Stimulated activated CD4-positive, alpha-beta T cell treated with anti-CD3 and anti-CD28 coated beads, TNF-alpha, amount 100 ng/mL, for 1 hour (primary cell): ENCODE data around the gene SPRR3.
"Not testable (repeated sequence)": the region's sequence is repeated elsewhere in the genome, so short reads cannot be mapped to it uniquely, and the experiment has no call there.

Source experiments
- DNase-seq, 3 donors: peaks; one replicate each; pipeline ENCODE4 v3.0.0-alpha.2; 2020; ENCODE audit warnings: low read depth in 3 of 3, low spot score in 1 of 3

The SPRR3 gene

DNA sequence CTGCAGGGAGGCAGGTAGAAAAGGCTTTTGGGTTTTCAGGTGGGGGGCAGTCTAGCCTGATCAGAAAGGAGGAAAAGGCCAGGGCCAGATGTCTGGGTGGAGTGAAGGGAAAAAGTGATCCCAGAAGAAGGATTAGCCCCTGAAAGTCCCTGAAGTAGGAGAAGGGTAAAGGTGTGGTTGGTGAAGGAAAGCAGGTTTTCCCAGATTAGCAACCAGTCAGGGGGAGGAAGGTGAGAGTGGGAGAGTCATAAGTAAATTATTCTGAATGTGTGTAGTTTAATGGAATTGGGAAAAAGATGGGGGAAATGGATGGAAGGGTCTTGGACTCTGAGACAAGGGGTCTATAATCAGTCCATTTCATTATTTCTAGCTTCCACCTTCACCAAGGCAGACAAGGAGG lies 18.3 kb upstream of the SPRR3 start:
- DNase-seq = no peak

DNA sequence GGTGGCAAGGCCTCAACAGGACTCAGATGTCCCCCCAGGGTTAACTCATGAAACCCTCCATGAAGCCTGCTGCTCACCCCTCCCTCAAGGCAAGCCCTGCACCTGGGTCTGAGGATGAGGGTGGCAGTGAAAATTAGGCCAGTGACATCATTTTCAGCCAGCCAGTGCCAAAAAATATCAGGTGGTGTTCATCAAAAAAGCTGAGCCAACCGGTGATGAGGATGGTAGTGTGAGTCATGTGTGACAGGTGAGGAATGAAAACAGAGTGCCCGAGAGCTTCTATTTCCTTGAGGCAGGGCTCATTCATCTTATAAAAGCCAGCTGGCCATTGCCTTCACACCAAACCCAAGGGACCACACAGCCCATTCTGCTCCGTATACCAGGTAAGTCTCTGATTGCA lies 17.8 kb upstream of the SPRR3 start, which contains the start of gene SPRR1A:
TSS of gene SPRR1A (plus strand) at position 339 of the 400 bp plus-strand sequence. CDS start 1,150 bp downstream, outside the sequence.
- no peak for DNase-seq

DNA sequence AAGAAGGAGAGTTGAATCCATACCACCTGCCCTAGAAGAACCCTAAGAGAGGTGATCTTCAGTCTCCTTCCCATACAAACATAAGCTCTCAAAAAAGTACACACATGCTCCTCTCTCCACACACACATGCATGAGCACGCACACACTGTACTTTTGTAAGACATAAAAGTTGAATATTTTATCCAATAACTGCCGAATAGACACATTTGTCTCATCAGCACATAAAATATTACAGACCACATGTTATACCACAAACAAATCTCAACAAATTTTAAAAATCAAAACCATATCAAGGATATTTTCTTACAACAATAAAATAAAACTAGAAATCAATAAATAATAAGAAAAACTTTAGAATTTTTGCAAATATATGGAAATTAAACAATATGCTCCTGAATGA lies 15.0 kb upstream of the SPRR3 start:
- no peak for DNase-seq

DNA sequence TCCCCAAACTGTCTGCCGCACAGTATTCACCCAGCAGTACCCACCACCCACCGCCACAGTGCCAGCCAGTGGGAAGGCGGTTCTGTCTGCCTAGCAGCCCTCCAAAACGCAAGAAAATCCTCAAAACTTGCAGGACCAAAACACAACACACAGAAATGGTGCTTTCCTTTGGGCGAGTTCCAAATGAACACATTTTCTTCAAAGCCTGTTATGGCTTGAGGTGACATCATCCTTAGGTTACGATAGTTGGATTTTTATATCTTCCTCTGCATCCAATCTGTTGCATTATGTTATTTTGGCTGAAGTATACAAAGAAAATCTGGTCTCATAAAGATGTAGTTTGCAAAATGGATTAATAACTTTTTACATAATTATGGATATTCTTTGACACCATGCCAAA lies 8.4 kb upstream of the SPRR3 start:
- no peak for DNase-seq

DNA sequence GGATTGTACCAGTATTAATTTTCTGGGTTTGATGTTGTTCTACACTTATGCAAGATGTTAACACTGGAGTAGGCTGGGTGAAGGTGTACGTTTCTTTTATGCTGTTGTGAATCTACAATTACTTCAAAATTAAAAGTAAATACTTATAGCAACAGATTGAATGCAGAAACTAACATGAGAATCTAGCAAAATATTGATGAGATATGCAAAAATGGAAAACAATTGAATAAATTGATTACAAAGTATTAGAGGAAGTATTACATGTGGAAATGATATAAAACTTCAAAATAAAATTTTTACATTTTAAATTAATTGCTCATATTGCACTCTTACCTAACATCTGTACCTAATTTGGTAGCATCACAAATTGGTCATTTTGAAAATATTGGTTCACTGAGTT lies 5.7 kb upstream of the SPRR3 start:
- no peak for DNase-seq

DNA sequence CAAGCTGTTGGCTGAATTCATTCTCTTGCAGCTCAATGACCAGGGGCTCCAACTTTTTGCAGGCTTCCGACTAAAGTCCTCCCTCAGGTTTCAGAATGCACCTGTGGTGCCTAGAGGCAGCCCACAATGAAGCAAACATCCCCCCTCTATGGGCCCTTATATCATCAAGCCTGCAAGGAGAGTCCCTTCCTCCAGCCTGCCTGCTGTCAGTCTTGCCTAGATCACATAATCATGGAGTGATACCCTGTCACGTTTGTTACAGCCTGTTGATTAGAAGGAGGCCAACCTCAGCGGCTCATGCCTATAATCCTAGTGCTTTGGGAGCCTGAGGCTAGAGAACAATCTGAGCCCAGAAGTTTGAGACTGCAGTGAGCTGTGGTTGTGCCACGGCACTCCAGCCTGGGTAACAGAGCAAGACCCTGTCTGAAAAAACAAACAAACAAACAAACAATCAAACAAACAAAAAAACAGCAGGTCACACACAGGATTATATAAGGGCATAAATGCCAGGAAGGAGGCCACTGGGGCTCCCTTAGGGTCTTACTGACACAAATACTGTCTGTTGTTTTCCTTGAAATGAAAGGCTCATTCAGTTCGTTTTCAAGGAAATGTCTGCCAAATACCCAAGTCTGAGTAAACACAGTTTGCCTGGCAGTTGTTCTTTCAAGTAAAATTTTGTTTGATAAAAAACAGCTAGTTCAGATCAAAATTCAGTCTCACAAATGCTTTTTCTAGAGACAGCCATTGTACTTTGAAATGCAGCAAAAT lies 4.7 kb upstream of the SPRR3 start:
- no peak for DNase-seq

DNA sequence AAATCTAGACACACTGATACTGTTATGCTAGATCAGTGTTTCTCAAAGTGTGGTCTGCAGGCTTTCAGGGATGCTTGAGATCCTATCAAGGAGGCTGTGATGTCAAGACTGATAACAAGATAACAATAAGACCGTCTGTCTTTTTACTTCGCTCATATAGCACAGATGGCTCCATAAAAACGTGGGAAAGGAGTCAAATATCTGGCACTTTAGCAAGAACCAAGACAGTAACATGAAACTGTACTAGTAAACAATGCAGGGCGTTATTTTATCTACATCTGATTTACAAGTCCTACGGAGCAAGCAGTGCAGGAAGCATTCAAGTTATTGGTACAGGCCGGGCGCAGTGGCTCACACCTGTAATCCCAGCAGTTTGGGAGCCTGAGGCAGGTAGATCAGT lies 3.6 kb upstream of the SPRR3 start:
- no peak for DNase-seq

DNA sequence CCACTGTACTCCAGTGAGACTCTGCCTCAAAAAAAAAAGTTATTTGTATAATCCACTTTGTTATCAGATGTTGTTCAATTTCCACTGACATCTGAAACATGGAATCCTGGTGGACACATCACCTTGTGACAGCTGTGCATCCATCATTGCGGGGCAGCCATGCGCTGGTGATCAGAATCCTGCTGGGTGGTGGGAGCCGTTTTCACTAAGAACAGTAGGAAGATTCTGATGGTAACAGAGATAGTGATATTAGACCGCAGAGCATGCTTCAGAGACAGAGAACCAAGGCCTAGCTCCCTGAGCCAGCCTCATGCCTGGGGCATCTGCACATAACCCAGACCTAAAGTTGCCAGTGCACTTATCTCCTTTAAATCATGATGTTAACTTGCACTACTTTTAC lies 3.1 kb upstream of the SPRR3 start:
- DNase-seq = no peak

DNA sequence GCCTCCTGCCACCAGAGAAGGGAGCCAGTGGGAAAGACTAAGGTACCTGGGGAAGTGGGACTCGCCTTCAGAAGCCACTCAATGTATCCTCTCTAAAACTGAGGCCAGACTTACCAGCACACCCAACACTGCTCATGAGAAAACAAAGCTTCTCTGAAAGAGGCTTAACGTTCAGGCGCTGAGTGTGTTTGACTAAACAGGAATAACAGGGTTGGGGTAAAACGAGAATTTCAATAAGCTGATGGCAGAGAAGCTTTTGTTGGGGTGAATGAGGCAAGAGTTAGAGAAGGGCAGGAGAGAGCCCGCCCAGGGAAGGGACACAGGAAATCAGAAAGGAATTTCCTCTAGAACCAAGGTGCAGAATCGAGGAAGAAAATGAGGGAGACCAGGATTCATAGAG lies 1.7 kb upstream of the SPRR3 start:
- no peak for DNase-seq

DNA sequence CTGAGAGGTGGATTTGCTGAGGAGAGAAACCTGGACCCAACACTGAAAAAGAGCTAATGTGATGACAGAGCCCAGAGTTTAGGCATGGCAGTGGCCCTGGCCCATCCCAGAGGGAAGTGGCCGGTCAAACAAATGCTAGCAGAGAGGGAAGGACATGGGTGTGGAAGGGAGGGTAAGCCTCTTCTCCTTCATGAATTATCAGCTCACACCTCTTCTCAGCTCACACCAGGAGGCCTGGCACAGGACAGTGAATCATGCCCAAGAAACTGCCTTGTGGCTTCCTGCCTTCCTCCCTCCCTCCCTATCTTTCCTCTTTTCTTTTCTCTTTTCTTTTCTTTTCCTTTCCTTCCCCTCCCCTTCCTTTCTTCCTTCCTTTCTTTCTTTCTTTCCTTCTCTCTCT lies 1.3 kb upstream of the SPRR3 start:
- no peak for DNase-seq

DNA sequence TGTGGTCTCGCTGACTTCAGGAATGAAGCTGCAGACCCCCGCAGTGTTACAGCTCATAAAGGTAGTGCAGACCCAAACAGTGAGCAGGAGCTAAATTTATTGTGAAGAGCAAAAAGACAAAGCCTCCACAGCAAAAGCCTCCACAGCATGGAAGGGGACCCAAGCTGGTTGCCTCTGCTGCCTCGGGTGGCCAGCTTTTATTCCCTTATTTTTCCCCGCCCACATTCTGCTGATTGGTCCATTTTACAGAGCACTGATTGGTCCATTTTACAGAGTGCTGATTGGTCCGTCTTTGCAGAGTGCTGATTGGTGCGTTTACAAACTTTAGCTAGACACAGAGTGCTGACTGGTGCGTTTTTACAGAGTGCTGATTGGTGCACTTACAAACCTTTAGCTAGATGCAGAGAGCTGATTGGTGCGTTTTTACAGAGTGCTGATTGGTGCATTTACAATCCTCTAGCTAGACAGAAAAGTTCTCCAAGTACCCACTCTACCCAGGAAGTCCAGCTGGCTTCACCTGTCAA lies 9.7 kb downstream of the SPRR3 start:
- not testable (repeated sequence) for DNase-seq

DNA sequence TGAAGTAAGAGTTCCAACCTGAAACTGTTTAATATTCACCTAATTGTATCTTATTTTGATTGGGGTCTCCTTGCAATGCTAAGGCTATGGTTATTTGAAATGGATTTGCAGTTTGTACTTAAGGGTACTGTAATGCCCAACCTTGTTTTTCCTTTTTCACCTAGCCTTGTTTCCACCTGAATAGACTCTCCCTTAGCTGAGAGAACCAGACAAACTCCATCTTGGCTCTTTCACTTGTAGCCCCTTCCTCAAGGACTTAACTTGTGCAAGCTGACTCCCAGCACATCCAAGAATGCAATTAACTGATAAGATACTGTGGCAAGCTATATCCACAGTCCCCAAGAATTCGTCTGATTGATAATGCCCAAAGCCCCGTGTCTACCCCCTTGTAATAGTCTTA lies 20.3 kb downstream of the SPRR3 start:
- DNase-seq = not testable (repeated sequence)

DNA sequence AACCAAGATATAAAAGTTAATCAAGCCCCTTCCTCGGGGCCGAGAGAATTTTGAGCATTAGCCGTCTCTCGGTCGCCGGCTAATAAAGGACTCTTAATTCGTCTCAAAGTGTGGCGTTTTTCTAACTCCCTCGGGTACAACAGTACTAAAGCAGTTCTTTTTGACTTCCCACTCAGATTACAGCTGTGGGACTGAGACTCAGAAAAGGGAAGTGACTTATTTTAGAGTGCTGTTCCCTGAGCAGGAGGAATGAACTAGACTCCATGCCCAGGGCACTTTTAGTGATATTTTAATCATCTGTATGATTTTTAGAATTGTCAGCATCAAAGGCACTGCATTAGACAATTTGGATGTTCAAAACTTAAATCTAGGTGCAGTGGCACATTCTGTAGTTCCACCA lies 20.8 kb downstream of the SPRR3 start:
- not testable (repeated sequence) for DNase-seq

DNA sequence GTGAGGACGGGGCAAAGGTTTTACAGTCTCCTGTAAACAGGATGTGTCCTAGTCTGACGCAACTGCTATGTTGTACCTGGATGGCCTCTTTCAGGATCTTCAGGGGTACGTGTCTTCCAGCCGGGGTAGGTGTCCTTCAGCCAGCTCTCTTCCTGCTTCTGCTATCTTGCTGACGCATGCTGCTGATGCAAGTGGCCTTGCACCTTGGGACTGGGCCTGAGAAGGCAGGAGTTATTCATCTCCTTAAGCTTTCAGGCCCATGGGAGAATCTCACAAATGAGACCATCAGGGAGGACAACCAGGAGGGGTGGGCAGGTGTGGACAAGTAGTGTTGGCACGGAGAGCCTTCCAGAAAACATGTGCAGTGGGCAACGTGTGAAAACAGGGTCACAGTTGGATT lies 21.6 kb downstream of the SPRR3 start:
- DNase-seq = no peak

DNA sequence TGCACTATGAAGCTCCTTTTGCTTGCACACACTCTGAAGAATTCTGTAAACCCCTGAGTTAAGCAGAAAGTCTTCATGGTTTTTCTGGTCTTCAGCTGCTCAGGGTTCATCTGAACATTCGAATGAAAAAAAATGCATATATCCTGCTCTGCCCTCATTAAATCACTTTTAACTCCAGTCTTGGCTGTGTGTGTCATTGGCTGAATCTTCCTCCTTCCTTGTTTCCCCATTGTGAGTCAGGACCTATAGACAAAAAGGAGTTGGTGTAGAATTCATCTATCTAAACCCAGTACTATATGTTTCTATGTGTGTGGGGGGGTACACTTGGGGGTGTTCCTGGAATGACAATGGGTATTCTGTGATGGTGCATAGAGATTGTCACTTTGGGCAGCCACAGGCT lies 22.9 kb downstream of the SPRR3 start:
- no peak for DNase-seq

DNA sequence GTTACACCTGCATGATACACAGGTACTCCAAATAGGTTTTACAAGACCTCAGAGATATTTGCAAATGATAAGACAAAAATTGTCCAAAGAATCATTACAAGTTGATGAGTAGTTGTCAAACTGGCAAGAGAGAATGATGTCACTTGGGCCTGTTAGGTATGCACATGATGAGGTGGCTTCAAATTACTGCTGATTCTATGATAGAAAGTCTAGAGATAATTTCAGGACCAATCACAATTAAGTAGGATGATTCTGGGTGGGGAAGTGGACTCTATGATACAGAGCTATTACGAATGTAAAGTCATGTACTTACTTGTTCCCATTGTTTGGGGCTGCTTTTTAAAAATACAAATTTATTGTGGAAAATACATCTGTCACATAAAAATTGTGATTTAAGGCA lies 24.2 kb downstream of the SPRR3 start:
- DNase-seq = no peak

DNA sequence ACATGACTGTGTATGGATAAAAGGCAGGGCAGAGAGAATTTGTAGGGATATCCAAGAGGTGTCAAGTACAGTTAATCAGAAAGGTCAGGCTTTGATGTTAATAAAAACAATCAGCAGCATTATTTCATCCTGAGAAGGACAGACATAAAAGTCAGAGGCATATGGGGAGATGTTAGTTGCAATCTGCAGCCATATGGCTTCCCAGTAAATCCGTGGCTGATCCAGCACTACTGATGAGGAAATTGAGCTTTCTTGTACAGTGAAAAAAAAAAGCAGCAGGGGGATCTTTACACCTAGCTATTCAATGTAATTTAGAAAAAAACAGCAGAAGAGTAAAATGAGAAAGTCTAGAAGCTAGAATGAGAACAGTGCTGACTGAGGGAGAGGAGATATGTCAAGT lies 27.2 kb downstream of the SPRR3 start:
- DNase-seq = no peak

DNA sequence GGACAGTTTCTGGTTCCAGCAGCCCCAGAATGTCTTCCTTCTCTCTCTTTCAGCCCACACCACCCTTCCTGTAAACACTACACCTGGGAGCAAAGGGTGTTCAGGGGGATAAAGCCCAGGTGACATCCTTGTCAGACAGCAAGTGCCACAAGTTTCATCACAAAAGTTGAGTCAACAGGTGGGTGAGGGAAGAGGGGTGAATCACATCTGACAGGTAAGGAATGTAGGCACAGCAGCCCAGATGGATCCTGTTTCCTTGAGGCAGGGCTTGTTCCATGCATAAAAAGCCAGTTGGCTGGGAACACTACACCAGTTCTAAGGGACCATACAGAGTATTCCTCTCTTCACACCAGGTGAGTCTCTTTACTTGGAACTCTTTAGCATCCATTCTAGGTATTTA lies 29.3 kb downstream of the SPRR3 start, which contains the start of gene SPRR1B:
TSS of gene SPRR1B (plus strand) at position 309 of the 400 bp plus-strand sequence. CDS start 1,143 bp downstream, outside the sequence.
- no peak for DNase-seq

DNA sequence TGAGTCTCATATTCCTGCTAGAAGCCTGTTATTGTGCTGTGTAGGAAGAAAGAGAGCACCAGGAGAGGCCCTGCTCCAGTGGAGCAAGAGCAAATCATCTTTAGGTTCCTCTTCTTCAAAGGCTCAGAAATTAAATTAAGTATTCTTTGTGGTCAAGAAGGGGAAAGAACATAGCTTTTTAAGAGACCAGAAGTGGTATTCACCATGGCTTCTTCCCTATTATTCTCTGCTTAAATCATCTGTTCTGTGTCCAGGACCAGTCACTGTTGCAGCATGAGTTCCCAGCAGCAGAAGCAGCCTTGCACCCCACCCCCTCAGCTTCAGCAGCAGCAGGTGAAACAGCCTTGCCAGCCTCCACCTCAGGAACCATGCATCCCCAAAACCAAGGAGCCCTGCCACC lies 30.5 kb downstream of the SPRR3 start:
- DNase-seq = no peak

DNA sequence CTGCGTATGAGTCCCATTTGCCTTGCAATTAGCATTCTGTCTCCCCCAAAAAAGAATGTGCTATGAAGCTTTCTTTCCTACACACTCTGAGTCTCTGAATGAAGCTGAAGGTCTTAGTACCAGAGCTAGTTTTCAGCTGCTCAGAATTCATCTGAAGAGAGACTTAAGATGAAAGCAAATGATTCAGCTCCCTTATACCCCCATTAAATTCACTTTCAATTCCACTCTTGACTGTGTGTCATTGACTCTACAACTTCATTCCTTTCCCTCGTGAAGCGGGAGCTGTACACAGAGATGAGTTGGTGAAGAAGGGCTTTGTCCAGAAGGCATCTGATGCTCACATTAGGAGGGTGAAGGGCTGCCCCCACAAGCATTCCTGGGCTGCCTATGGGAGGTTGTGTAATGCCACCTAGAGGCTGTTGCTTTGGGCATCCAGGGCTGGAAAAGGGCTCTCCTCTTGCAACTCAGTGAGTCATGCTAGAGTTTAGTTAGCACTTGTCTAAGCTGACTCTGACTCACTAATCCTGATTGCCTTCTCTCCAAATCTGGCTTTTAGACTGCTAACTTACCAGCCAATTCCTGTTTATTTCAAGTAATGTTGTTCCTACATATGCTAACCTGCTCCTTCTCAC lies 31.2 kb downstream of the SPRR3 start:
- DNase-seq = no peak

DNA sequence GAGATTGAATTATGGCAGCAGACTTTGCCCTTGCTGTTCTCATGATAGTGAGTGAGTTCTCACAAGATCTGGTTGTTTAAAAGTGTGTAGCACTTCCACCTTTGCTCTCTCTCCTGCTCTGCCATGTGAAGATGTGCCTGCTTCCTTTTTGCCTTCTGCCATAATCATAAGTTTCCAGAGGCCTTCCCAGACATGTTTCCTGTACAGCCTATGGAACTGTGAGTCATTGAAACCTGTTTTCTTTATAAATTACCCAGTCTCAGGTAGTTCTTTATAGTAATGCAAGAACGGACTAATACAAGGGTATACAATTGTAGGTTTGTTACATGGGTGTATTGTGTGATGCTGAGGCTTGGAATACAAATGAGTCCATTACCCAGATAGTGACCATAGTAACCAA lies 33.7 kb downstream of the SPRR3 start:
- no peak for DNase-seq

DNA sequence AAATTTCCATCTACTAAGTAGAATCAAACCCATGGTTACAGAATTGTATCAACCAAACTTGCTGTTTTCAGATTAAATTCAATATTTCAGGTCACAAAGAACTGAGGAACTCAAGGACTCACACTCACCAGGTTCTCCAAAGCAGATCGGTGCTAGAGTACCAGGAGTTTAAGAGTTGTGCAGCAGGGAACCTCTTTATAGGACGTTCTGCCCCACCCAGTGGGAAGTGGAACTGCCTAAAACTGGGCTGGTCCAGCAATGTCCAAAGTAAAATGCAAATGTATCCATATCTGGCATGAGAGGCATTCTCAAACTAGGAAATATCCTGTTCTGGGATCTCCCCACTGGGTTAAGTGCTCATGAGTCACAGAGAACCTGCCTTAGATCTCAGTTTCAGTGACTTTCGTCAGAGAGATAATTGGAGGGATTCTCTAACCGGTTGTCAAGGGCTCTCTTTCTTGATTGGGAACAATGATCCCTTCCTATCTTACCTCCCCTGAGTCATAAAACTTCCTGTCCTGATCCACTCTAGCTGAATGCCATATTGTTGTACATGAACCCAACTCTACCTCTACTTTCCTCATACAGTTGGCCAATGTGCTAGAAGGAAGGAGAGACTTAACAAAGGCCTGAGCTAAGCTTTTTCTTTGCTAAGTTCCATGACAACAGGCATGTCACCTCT lies 39.5 kb downstream of the SPRR3 start, which contains the start of gene SPRR2D:
TSS of gene SPRR2D (minus strand) at position 171 of the 682 bp plus-strand sequence. CDS start 774 bp downstream, outside the sequence.
- DNase-seq = no peak
